Erythroblast (primary cell): ENCODE measurements around the gene CDYL.

Experiments
- GATA1 ChIP-seq: IDR thresholded peaks from 2 replicates; pipeline ENCODE4 v1.6.1; 2011; ENCODE audit warnings: low read depth, mild to moderate bottlenecking, control low read depth, low read length, moderate library complexity
- POLR2A ChIP-seq: IDR thresholded peaks from 2 replicates; pipeline ENCODE4 v1.6.1; 2011; ENCODE audit warnings: mild to moderate bottlenecking, low read length

DNA sequence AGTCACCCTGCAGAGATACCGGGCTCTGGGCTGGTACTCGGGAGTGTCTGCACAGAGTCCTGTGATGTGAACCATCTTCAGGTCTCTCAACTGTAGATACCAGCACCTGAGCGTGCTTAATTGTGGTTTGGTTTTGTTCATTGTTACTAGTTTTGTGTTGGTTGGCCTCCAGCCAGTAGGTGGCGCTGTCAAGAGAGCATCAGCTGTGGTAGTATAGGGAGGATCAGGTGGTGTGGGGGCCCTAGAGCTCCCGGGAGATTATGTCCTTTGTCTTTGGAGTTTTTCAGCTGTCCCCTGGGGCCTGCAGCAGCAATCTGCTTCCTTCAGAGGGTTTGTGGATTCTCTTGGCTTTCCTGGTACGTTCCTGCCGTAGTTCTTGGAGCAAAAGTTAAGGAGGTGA is 67.9 kb downstream of the CDYL start:
- no peak for TF ChIP-seq POLR2A
- TF ChIP-seq GATA1: no peak
